ENCODE data around the gene SCIN.

SCIN gene

GRCh38 chr7:12609561-12609960 is 39.0 kb downstream of the SCIN start:
- in situ Hi-C loops (cut with HindIII; ENCODE audit: low sequenced_read_pairs), result no loop called here

- in situ Hi-C loops (cut with HindIII; ENCODE audit: low sequenced_read_pairs), result no loop called here
Observed at GRCh38 chr7:12610899-12611298, 40.4 kb downstream of the SCIN start.

GRCh38 chr7:12612622-12613021 is 42.1 kb downstream of the SCIN start:
- in situ Hi-C loops (cut with HindIII; ENCODE audit: low sequenced_read_pairs), result no loop called here

- in situ Hi-C loops (cut with HindIII; ENCODE audit: low sequenced_read_pairs), result no loop called here
Observed at GRCh38 chr7:12619461-12620069, 49.0 kb downstream of the SCIN start.

GRCh38 chr7:12620371-12620770 is 49.9 kb downstream of the SCIN start:
- in situ Hi-C loops (cut with HindIII; ENCODE audit: low sequenced_read_pairs), result no loop called here

- in situ Hi-C loops (cut with HindIII; ENCODE audit: low sequenced_read_pairs), result no loop called here
Observed at GRCh38 chr7:12623223-12623622, 52.7 kb downstream of the SCIN start.

- in situ Hi-C loops (cut with HindIII; ENCODE audit: low sequenced_read_pairs), result no loop called here
Observed at GRCh38 chr7:12623885-12624498, 53.5 kb downstream of the SCIN start.

GRCh38 chr7:12625836-12626235 is 55.3 kb downstream of the SCIN start:
- in situ Hi-C loops (cut with HindIII; ENCODE audit: low sequenced_read_pairs), result no loop called here

- in situ Hi-C loops (cut with HindIII; ENCODE audit: low sequenced_read_pairs), result no loop called here
Observed at GRCh38 chr7:12629816-12630512, 59.4 kb downstream of the SCIN start.

- in situ Hi-C loops (cut with HindIII; ENCODE audit: low sequenced_read_pairs), result no loop called here
Observed at GRCh38 chr7:12630513-12630819, 59.9 kb downstream of the SCIN start.

- in situ Hi-C loops (cut with HindIII; ENCODE audit: low sequenced_read_pairs), result no loop called here
Observed at GRCh38 chr7:12633582-12633981, 63.1 kb downstream of the SCIN start.

GRCh38 chr7:12635830-12636229 is 65.3 kb downstream of the SCIN start:
- in situ Hi-C loops (cut with HindIII; ENCODE audit: low sequenced_read_pairs), result no loop called here

GRCh38 chr7:12637328-12637727 is 66.8 kb downstream of the SCIN start:
- in situ Hi-C loops (cut with HindIII; ENCODE audit: low sequenced_read_pairs), result no loop called here

GRCh38 chr7:12637819-12638592 is 67.5 kb downstream of the SCIN start:
- in situ Hi-C loops (cut with HindIII; ENCODE audit: low sequenced_read_pairs), result no loop called here

GRCh38 chr7:12638851-12639456 is 68.4 kb downstream of the SCIN start:
- in situ Hi-C loops (cut with HindIII; ENCODE audit: low sequenced_read_pairs), result no loop called here

- in situ Hi-C loops (cut with HindIII; ENCODE audit: low sequenced_read_pairs), result no loop called here
Observed at GRCh38 chr7:12640299-12641096, 70.0 kb downstream of the SCIN start.

GRCh38 chr7:12641196-12641595 is 70.7 kb downstream of the SCIN start:
- in situ Hi-C loops (cut with HindIII; ENCODE audit: low sequenced_read_pairs), result no loop called here

- in situ Hi-C loops (cut with HindIII; ENCODE audit: low sequenced_read_pairs), result no loop called here
Observed at GRCh38 chr7:12642508-12642907, 72.0 kb downstream of the SCIN start.

- in situ Hi-C loops (cut with HindIII; ENCODE audit: low sequenced_read_pairs), result no loop called here
Observed at GRCh38 chr7:12643001-12643643, 72.6 kb downstream of the SCIN start.

GRCh38 chr7:12643644-12644043 is 73.1 kb downstream of the SCIN start:
- in situ Hi-C loops (cut with HindIII; ENCODE audit: low sequenced_read_pairs), result no loop called here
